Endothelial cell (in vitro differentiated cells): Measurements from ENCODE around the gene LINS1. TPM values are rescaled to one million over a fixed set of nuclear protein-coding genes. Genes with fewer than 3 reads are reported as not detected.

Experiments
- DNase-seq: peaks from one replicate; pipeline ENCODE4 v3.0.0; 2021; ENCODE audit warnings: low spot score
- H3K27ac Mint-ChIP-seq: one replicate; pipeline ENCODE4 v1.8.0; 2021; ENCODE audit warnings: mixed read lengths, inconsistent platforms; ENCODE audit not compliant: unreplicated experiment
- H3K27me3 Mint-ChIP-seq: one replicate; pipeline ENCODE4 v1.8.0; 2021; ENCODE audit warnings: mild to moderate bottlenecking, moderate library complexity, mixed read lengths, inconsistent platforms; ENCODE audit not compliant: unreplicated experiment
- H3K36me3 Mint-ChIP-seq: one replicate; pipeline ENCODE4 v1.8.0; 2021; ENCODE audit warnings: mild to moderate bottlenecking, low read depth, mixed read lengths, inconsistent platforms; ENCODE audit not compliant: unreplicated experiment
- H3K4me1 Mint-ChIP-seq: one replicate; pipeline ENCODE4 v1.8.0; 2021; ENCODE audit warnings: mild to moderate bottlenecking, mixed read lengths, inconsistent platforms; ENCODE audit not compliant: unreplicated experiment
- H3K4me3 Mint-ChIP-seq: one replicate; pipeline ENCODE4 v1.8.0; 2021; ENCODE audit warnings: mild to moderate bottlenecking, mixed read lengths, inconsistent platforms; ENCODE audit not compliant: unreplicated experiment
- H3K9me3 Mint-ChIP-seq: one replicate; pipeline ENCODE4 v1.8.0; 2021; ENCODE audit warnings: mixed read lengths, inconsistent platforms; ENCODE audit not compliant: unreplicated experiment
- CTCF ChIP-seq: fragments of 200-600 bp; sonication (generic); IDR thresholded peaks from one replicate; pipeline ENCODE4 v1.5.0; 2021; ENCODE audit warnings: antibody characterized with exemption; ENCODE audit not compliant: unreplicated experiment
- total RNA-seq: library from RNA; stranded (reverse); fragmentation: NEBNext Ultra II Directional; extraction: Animal tissue kit (Norgen Biotek cat#: 25700); gene quantifications from one replicate; pipeline ENCODE4 v1.2.1, GENCODE V29; 2021; ENCODE audit not compliant: unreplicated experiment

The LINS1 gene
- total RNA-seq, 1 donor from 2014 or later, result 10.2 TPM

- Mint-ChIP-seq H3K4me1 (peaks cover 3% of the 10 kb centered on the region), H3K27ac (no peak overlapping the region), H3K9me3 (no peaks in the 10 kb centered on the region), H3K27me3 (no peaks in the 10 kb centered on the region), H3K36me3 (peaks cover 7% of the 10 kb centered on the region), H3K4me3 (no peak overlapping the region)
- no peak for TF ChIP-seq CTCF
- no peak for DNase-seq
These were observed 29.8 kb upstream of the LINS1 start for GRCh38 chr15:100631831-100632230.

GRCh38 chr15:100628746-100629145, 26.8 kb upstream of the LINS1 start:
- no peak for TF ChIP-seq CTCF
- DNase-seq, result no peak
- H3K4me1 Mint-ChIP-seq, result peaks cover 3% of the 10 kb centered on the region
- H3K4me3 Mint-ChIP-seq, result no peak overlapping the region
- no peaks in the 10 kb centered on the region for H3K9me3 Mint-ChIP-seq
- no peak overlapping the region for H3K27ac Mint-ChIP-seq
- H3K27me3 Mint-ChIP-seq, result no peaks in the 10 kb centered on the region
- H3K36me3 Mint-ChIP-seq, result peaks cover 7% of the 10 kb centered on the region

- peaks cover 2% of the 10 kb centered on the region for H3K4me1 Mint-ChIP-seq
- TF ChIP-seq CTCF, result peak; percentile 92
- H3K36me3 Mint-ChIP-seq, result peaks cover 7% of the 10 kb centered on the region
- H3K27me3 Mint-ChIP-seq, result no peaks in the 10 kb centered on the region
- no peak overlapping the region for H3K27ac Mint-ChIP-seq
- peak; percentile 70 for DNase-seq
- H3K9me3 Mint-ChIP-seq, result no peaks in the 10 kb centered on the region
- no peak overlapping the region for H3K4me3 Mint-ChIP-seq
These were observed 25.9 kb upstream of the LINS1 start for GRCh38 chr15:100627789-100628395.

GRCh38 chr15:100623301-100623700, 21.3 kb upstream of the LINS1 start:
- Mint-ChIP-seq H3K4me1 (no peaks in the 10 kb centered on the region), H3K27me3 (no peaks in the 10 kb centered on the region), H3K9me3 (no peaks in the 10 kb centered on the region), H3K36me3 (no peaks in the 10 kb centered on the region), H3K27ac (no peak overlapping the region), H3K4me3 (no peak overlapping the region)
- no peak for TF ChIP-seq CTCF
- no peak for DNase-seq

DNA sequence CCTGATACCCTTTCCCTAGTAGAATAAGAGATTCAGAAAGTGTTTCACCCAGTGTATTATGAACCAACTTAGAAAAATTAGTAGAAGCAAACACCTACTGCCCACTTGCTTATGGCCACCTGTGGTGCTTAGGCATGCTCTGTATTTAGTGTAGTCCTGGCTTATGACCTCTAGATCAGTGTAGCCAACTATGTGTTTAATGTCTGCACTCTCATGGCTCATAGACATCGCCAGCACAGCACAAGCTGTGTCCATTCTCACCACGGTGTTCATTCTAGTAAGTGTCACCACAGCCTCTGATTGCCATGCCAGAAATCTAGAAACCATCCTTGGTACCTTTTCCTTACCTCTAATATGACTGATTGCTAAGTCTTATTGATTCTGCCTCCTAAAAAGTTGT, 14.7 kb upstream of the LINS1 start:
- H3K4me3 Mint-ChIP-seq, result no peak overlapping the region
- no peaks in the 10 kb centered on the region for H3K27me3 Mint-ChIP-seq
- H3K4me1 Mint-ChIP-seq, result no peaks in the 10 kb centered on the region
- TF ChIP-seq CTCF, result no peak
- no peaks in the 10 kb centered on the region for H3K9me3 Mint-ChIP-seq
- peaks cover 14% of the 10 kb centered on the region for H3K36me3 Mint-ChIP-seq
- DNase-seq, result no peak
- no peak overlapping the region for H3K27ac Mint-ChIP-seq
